Hepatocyte (in vitro differentiated cells): ENCODE data around the gene NDST1. TPM values are rescaled to one million over a fixed set of nuclear protein-coding genes. Genes with fewer than 3 reads are reported as not detected.

Experiments used
- DNase-seq: peaks from one replicate; pipeline ENCODE4 v3.0.0-alpha.2; 2016; ENCODE audit warnings: low spot score
- H2AFZ ChIP-seq: fragments of 200-600 bp; sonication (generic); 2 replicates; pipeline ENCODE4 v1.6.0; 2016; ENCODE audit warnings: antibody characterized with exemption, mild to moderate bottlenecking
- H3K27ac ChIP-seq: fragments of 200-600 bp; sonication (generic); 2 replicates; pipeline ENCODE4 v1.5.1; 2016; ENCODE audit warnings: mild to moderate bottlenecking
- H3K27me3 ChIP-seq: fragments of 200-600 bp; sonication (generic); 2 replicates; pipeline ENCODE4 v1.6.1; 2016
- H3K36me3 ChIP-seq: fragments of 200-600 bp; sonication (generic); replicated peaks from 2 replicates; pipeline ENCODE4 v1.5.1; 2016; ENCODE audit warnings: low read depth; ENCODE audit not compliant: insufficient read depth
- H3K4me1 ChIP-seq: fragments of 200-600 bp; sonication (generic); 2 replicates; pipeline ENCODE4 v1.5.1; 2016; ENCODE audit warnings: mild to moderate bottlenecking, moderate library complexity; ENCODE audit not compliant: insufficient read depth
- H3K4me2 ChIP-seq: fragments of 200-600 bp; sonication (generic); 2 replicates; pipeline ENCODE4 v1.6.0; 2016
- H3K4me3 ChIP-seq: fragments of 200-600 bp; sonication (generic); 2 replicates; pipeline ENCODE4 v1.5.1; 2016; ENCODE audit warnings: mild to moderate bottlenecking
- H3K79me2 ChIP-seq: fragments of 200-600 bp; sonication (generic); 2 replicates; pipeline ENCODE4 v1.6.0; 2017; ENCODE audit warnings: mild to moderate bottlenecking
- H3K9me2 ChIP-seq: fragments of 200-600 bp; sonication (generic); replicated peaks from 2 replicates; pipeline ENCODE4 v1.6.0; 2017; ENCODE audit warnings: mild to moderate bottlenecking; ENCODE audit not compliant: insufficient read depth
- H3K9me3 ChIP-seq: fragments of 200-600 bp; sonication (generic); 2 replicates; pipeline ENCODE4 v1.5.1; 2016; ENCODE audit warnings: low read depth, mild to moderate bottlenecking
- H4K20me1 ChIP-seq: fragments of 200-600 bp; sonication (generic); 2 replicates; pipeline ENCODE4 v1.6.0; 2016; ENCODE audit warnings: mild to moderate bottlenecking; ENCODE audit not compliant: insufficient read depth, poor library complexity, severe bottlenecking
- CTCF ChIP-seq: fragments of 200-600 bp; sonication (generic); IDR thresholded peaks from 2 replicates; pipeline ENCODE4 v1.5.1; 2016; ENCODE audit warnings: antibody characterized with exemption, mild to moderate bottlenecking; ENCODE audit not compliant: poor library complexity
- EZH2 ChIP-seq: fragments of 200-600 bp; sonication (generic); IDR thresholded peaks from 2 replicates; pipeline ENCODE4 v1.6.1; 2016; ENCODE audit warnings: antibody characterized with exemption, mild to moderate bottlenecking, borderline replicate concordance
- EZH2phosphoT487 ChIP-seq: fragments of 200-600 bp; sonication (generic); IDR thresholded peaks from one replicate; pipeline ENCODE4 v1.6.1; 2018; ENCODE audit warnings: antibody characterized with exemption, mild to moderate bottlenecking, low read depth, moderate library complexity; ENCODE audit not compliant: unreplicated experiment, severe bottlenecking
- WGBS: methylation state at CpG from one replicate; pipeline ENCODE4 v1.1.6; 2016; ENCODE audit warnings: low lambda C conversion rate; ENCODE audit errors: missing lambda C conversion rate; 5-methylcytosine and 5-hydroxymethylcytosine counted together
- polyA plus RNA-seq: library from polyadenylated mRNA; unstranded; fragments of >200 nt; fragmentation: Nextera tagmentation; extraction: Ambion mirVana; gene quantifications from 2 replicates; pipeline ENCODE4 v1.2.1, GENCODE V29; 2016
- total RNA-seq: library from RNA; depleted of rRNA; stranded (reverse); fragments of >200 nt; gene quantifications from 2 replicates; pipeline ENCODE4 v1.2.3, GENCODE V29; 2014

NDST1 gene
- total and polyA plus RNA-seq, 2 experiments from 2014 or later = 42.5 to 85.1 TPM

- DNase-seq = no peak
- H3K79me2 ChIP-seq = no peaks in the 10 kb centered on the region
- WGBS = 100% methylated on average over 1 of the region's 1 CpG
- H3K9me2 ChIP-seq = no peaks in the 10 kb centered on the region
- no peaks in the 10 kb centered on the region for H3K36me3 ChIP-seq
- H3K4me3 ChIP-seq = no peak overlapping the region
- H3K27ac ChIP-seq = no peak overlapping the region
- no peak overlapping the region for H2AFZ ChIP-seq
- no peaks in the 10 kb centered on the region for H3K9me3 ChIP-seq
- TF ChIP-seq EZH2 = no peak
- no peak for TF ChIP-seq EZH2phosphoT487
- TF ChIP-seq CTCF = no peak
- H3K4me2 ChIP-seq = no peak overlapping the region
- no peaks in the 10 kb centered on the region for H3K27me3 ChIP-seq
- no peaks in the 10 kb centered on the region for H4K20me1 ChIP-seq
- H3K4me1 ChIP-seq = no peaks in the 10 kb centered on the region
Measured at GRCh38 chr5:150549735-150550134, 41.8 kb downstream of the NDST1 start.

- no peaks in the 10 kb centered on the region for H4K20me1 ChIP-seq
- DNase-seq = no peak
- no peaks in the 10 kb centered on the region for H3K9me2 ChIP-seq
- no peak overlapping the region for H3K4me3 ChIP-seq
- no peaks in the 10 kb centered on the region for H3K79me2 ChIP-seq
- H2AFZ ChIP-seq = no peak overlapping the region
- H3K4me2 ChIP-seq = no peak overlapping the region
- no peak for TF ChIP-seq CTCF
- TF ChIP-seq EZH2phosphoT487 = no peak
- no peak for TF ChIP-seq EZH2
- H3K27me3 ChIP-seq = no peaks in the 10 kb centered on the region
- no peak overlapping the region for H3K27ac ChIP-seq
- H3K4me1 ChIP-seq = no peaks in the 10 kb centered on the region
- no peaks in the 10 kb centered on the region for H3K9me3 ChIP-seq
- H3K36me3 ChIP-seq = no peaks in the 10 kb centered on the region
- 94% methylated on average over 8 of the region's 8 CpGs for WGBS
Measured at GRCh38 chr5:150550286-150550685, 42.4 kb downstream of the NDST1 start.

- no peak for DNase-seq
- Histone ChIP-seq H3K27me3 (no peaks in the 10 kb centered on the region), H3K9me3 (no peaks in the 10 kb centered on the region), H3K27ac (no peak overlapping the region), H3K79me2 (no peaks in the 10 kb centered on the region), H3K4me3 (no peak overlapping the region), H2AFZ (no peak overlapping the region), H3K4me1 (no peaks in the 10 kb centered on the region), H3K36me3 (no peaks in the 10 kb centered on the region), H3K9me2 (no peaks in the 10 kb centered on the region), H4K20me1 (no peaks in the 10 kb centered on the region), H3K4me2 (no peak overlapping the region)
- TF ChIP-seq EZH2 = no peak
- 96% methylated on average over 2 of the region's 2 CpGs for WGBS
Measured at GRCh38 chr5:150551066-150551465, 43.1 kb downstream of the NDST1 start.

GRCh38 chr5:150553402-150553801 is 45.5 kb downstream of the NDST1 start:
- Histone ChIP-seq H3K27ac (no peak overlapping the region), H3K9me3 (no peaks in the 10 kb centered on the region), H3K4me1 (no peaks in the 10 kb centered on the region), H3K4me3 (no peak overlapping the region), H3K36me3 (no peaks in the 10 kb centered on the region), H3K27me3 (no peaks in the 10 kb centered on the region), H2AFZ (no peak overlapping the region), H3K9me2 (no peaks in the 10 kb centered on the region), H3K4me2 (no peak overlapping the region), H4K20me1 (no peaks in the 10 kb centered on the region), H3K79me2 (no peaks in the 10 kb centered on the region)
- 96% methylated on average over 17 of the region's 17 CpGs for WGBS
- no peak for DNase-seq
- TF ChIP-seq EZH2 (no peak), EZH2phosphoT487 (no peak), CTCF (no peak)
